HepG2 (cell line): ENCODE results near the gene SRC. TPM values are rescaled to one million over a fixed set of nuclear protein-coding genes. Genes with fewer than 3 reads are reported as not detected.

ENCODE experiments used
- ATAC-seq: fragments of 200-7000 bp; cut with Tn5 transposase; 3 replicates; pipeline ENCODE4 v1.9.1; 2020; ENCODE audit warnings: mild to moderate bottlenecking, moderate library complexity
- BruUV-seq: library from RNA; stranded (reverse); fragments of 400-500 nt; replicated peaks from 2 replicates; lab custom pipeline; 2021; lab: Mats Ljungman, UMichigan
- CTCF ChIA-PET: fragments of 300-600 bp; formaldehyde crosslinking; extraction: SDS; loops from one replicate; lab custom pipeline; 2021; ENCODE audit warnings: low total read pairs, inconsistent platforms, low intra/inter-chr PET ratio; lab: Yijun Ruan, JAX
- POLR2A ChIA-PET: fragments of 350-600 bp; sonication (Branson Sonifier 250); formaldehyde crosslinking; loops from one replicate; lab custom pipeline; 2020; ENCODE audit warnings: antibody characterized with exemption, inconsistent platforms; lab: Yijun Ruan, JAX
- DNase-seq: peaks from one replicate; pipeline ENCODE4 v3.0.0-alpha.2; 2015; ENCODE audit warnings: low spot score
- FAIRE-seq: peaks from 3 replicates; lab custom pipeline; 2011; peaks lifted over from hg19 to GRCh38; lab: Jason Lieb, UNC
- H2AFZ ChIP-seq: one replicate; pipeline ENCODE4 v1.6.1; 2011; ENCODE audit warnings: low read length, inconsistent platforms
- H3K27ac ChIP-seq: fragments of 300-600 bp; 3 replicates; pipeline ENCODE4 v1.8.0; 2011; ENCODE audit warnings: mixed run types, mild to moderate bottlenecking, mixed read lengths, low read length, inconsistent platforms; ENCODE audit not compliant: insufficient read depth; ENCODE audit errors: extremely low read length
- H3K27me3 ChIP-seq, 2 experiments: fragments of 200-600 bp in 1 of 2; 2 replicates in 1 of 2; 3 replicates in 1 of 2; pipeline versions ENCODE4 v1.6.0 to v1.8.0; 2011; ENCODE audit warnings: low read length in 2 of 2, mild to moderate bottlenecking in 2 of 2, moderate library complexity in 2 of 2, inconsistent platforms in 1 of 2; ENCODE audit not compliant: insufficient read depth in 2 of 2, control insufficient read depth in 1 of 2
- H3K36me3 ChIP-seq, 2 experiments: fragments of 200-600 bp in 1 of 2; replicated peaks in 1 of 2; 2 replicates in 1 of 2; 3 replicates in 1 of 2; pipeline versions ENCODE4 v1.5.1 to v1.8.0; 2011; ENCODE audit warnings: low read length in 2 of 2, inconsistent platforms in 1 of 2; ENCODE audit not compliant: insufficient read depth in 2 of 2, control insufficient read depth in 1 of 2
- H3K4me1 ChIP-seq: 2 replicates; pipeline ENCODE4 v1.5.1; 2012; ENCODE audit warnings: low read length, inconsistent platforms; ENCODE audit not compliant: insufficient read depth
- H3K4me2 ChIP-seq: 2 replicates; pipeline ENCODE4 v1.6.0; 2011; ENCODE audit warnings: low read depth, low read length, inconsistent platforms
- H3K4me3 ChIP-seq, 3 experiments: fragments of 200-600 bp in 1 of 3; sonication (generic), shearing (Covaris generic) in 1 of 3; replicated peaks in 1 of 3; 2 replicates each; pipeline ENCODE4 v1.5.1; 2011 to 2016; ENCODE audit warnings: low read length in 3 of 3, inconsistent platforms in 2 of 3, low read depth in 2 of 3, mild to moderate bottlenecking in 2 of 3, control low read depth in 1 of 3, mixed read lengths in 1 of 3; ENCODE audit not compliant: insufficient read depth in 1 of 3
- H3K79me2 ChIP-seq: one replicate; pipeline ENCODE4 v1.6.1; 2011; ENCODE audit warnings: low read length, inconsistent platforms; ENCODE audit not compliant: insufficient read depth
- H3K9ac ChIP-seq: 2 replicates; pipeline ENCODE4 v1.6.0; 2011; ENCODE audit warnings: mild to moderate bottlenecking, low read depth, low read length, inconsistent platforms; ENCODE audit not compliant: insufficient read depth
- H3K9me3 ChIP-seq: 2 replicates; pipeline ENCODE4 v1.5.1; 2012; ENCODE audit warnings: mild to moderate bottlenecking, low read length
- H4K20me1 ChIP-seq: 2 replicates; pipeline ENCODE4 v1.6.0; 2011; ENCODE audit warnings: inconsistent platforms, mild to moderate bottlenecking, low read length, moderate library complexity; ENCODE audit not compliant: insufficient read depth
- AGO2 ChIP-seq: fragments of 200-400 bp; formaldehyde crosslinking; optimal IDR thresholded peaks from 2 replicates; pipeline ENCODE3; 2017; ENCODE audit warnings: mild to moderate bottlenecking, low read depth, low read length, moderate library complexity
- BORCS8-MEF2B ChIP-seq: sonication (generic); formaldehyde crosslinking; IDR thresholded peaks from 2 replicates; pipeline ENCODE4 v1.8.0; 2022; ENCODE audit warnings: mild to moderate bottlenecking, missing genetic modification reagents
- CREB1 ChIP-seq, 2 experiments: fragments of 450-650 bp in 1 of 2; IDR thresholded peaks; 2 replicates each; pipeline ENCODE4 v1.6.1; 2016 to 2017; ENCODE audit warnings: control low read depth in 1 of 2, mild to moderate bottlenecking in 1 of 2, missing compliant biosample characterization in 1 of 2, missing genetic modification characterization in 1 of 2
- FOXA1 ChIP-seq, 2 experiments: fragments of 450-650 bp in 1 of 2; sonication (generic) in 1 of 2; formaldehyde crosslinking in 1 of 2; IDR thresholded peaks; 2 replicates each; pipeline versions ENCODE4 v1.4.0 to v1.6.1; 2016 to 2020; ENCODE audit warnings: missing genetic modification reagents in 1 of 2
- FOXO1 ChIP-seq: sonication (generic); formaldehyde crosslinking; IDR thresholded peaks from 2 replicates; pipeline ENCODE4 v1.4.0; 2020; ENCODE audit warnings: missing genetic modification reagents
- HNRNPLL ChIP-seq: fragments of 200-400 bp; formaldehyde crosslinking; IDR thresholded peaks from 2 replicates; pipeline ENCODE4 v1.6.1; 2017; ENCODE audit warnings: mild to moderate bottlenecking, low read depth, low read length; ENCODE audit not compliant: poor library complexity, severe bottlenecking
- POLR2AphosphoS5 ChIP-seq: IDR thresholded peaks from 2 replicates; pipeline ENCODE4 v1.6.1; 2012; ENCODE audit warnings: low read depth, low read length
- RBM22 ChIP-seq: fragments of 200-400 bp; formaldehyde crosslinking; optimal IDR thresholded peaks from 2 replicates; pipeline ENCODE3; 2017; ENCODE audit warnings: mild to moderate bottlenecking, low read length, moderate library complexity
- RFX1 ChIP-seq: fragments of 450-650 bp; IDR thresholded peaks from 2 replicates; pipeline ENCODE4 v1.6.1; 2017
- SALL1 ChIP-seq: sonication (generic); formaldehyde crosslinking; IDR thresholded peaks from 2 replicates; pipeline ENCODE4 v1.8.0; 2022; ENCODE audit warnings: mild to moderate bottlenecking, missing genetic modification reagents
- SATB2 ChIP-seq: sonication (generic); formaldehyde crosslinking; IDR thresholded peaks from 2 replicates; pipeline ENCODE4 v1.5.0; 2020; ENCODE audit warnings: missing genetic modification reagents
- U2AF2 ChIP-seq: fragments of 200-400 bp; formaldehyde crosslinking; IDR thresholded peaks from 2 replicates; pipeline ENCODE4 v1.6.1; 2017; ENCODE audit warnings: low read depth, mild to moderate bottlenecking, low read length
- XRCC5 ChIP-seq: fragments of 200-400 bp; formaldehyde crosslinking; optimal IDR thresholded peaks from 2 replicates; pipeline ENCODE3; 2017; ENCODE audit warnings: mild to moderate bottlenecking, low read length
- ZNF446 ChIP-seq: sonication (generic); formaldehyde crosslinking; IDR thresholded peaks from 2 replicates; pipeline ENCODE4 v1.5.0; 2020; ENCODE audit warnings: mild to moderate bottlenecking, missing genetic modification reagents
- WGBS: methylation state at CpG from one replicate; pipeline ENCODE4 v1.1.6; 2017; ENCODE audit warnings: low lambda C conversion rate; 5-methylcytosine and 5-hydroxymethylcytosine counted together
- in situ Hi-C: cut with HindIII; loops from 2 replicates; pipeline ENCODE4 v1.10.0; 2017; ENCODE audit warnings: low pct_unique_long_range_greater_than_20kb; ENCODE audit not compliant: extremely low pct_ligation_motif_present
- intact Hi-C: fragments of 100-400 bp; cut with micrococcal nuclease; formaldehyde crosslinking; loops from one replicate; pipeline ENCODE4 v1.10.0; 2022; ENCODE audit not compliant: unreplicated experiment
- polyA plus RNA-seq, 8 experiments: library from polyadenylated mRNA; depleted of rRNA in 3 of 8; stranded (reverse) in 7 of 8; unstranded in 1 of 8; fragments of >200 nt; fragmentation: Illumina TruSeq in 4 of 8; extraction: Trizol in 4 of 8; gene quantifications; 2 replicates each; pipeline versions ENCODE4 v1.2.1 to v1.2.3, GENCODE V29; 2011 to 2016; ENCODE audit warnings: low read depth in 4 of 8, missing spikeins in 1 of 8, mixed read lengths in 1 of 8; ENCODE audit not compliant: insufficient read depth in 1 of 8
- total RNA-seq, 5 experiments: library from RNA; depleted of rRNA; stranded (reverse); fragments of >200 nt; fragmentation: Illumina TruSeq; extraction: Trizol; gene quantifications; 2 replicates each; pipeline ENCODE4 v1.2.3, GENCODE V29; 2016; ENCODE audit warnings: low read depth in 1 of 5
- TF ChIP-seq, protein P1 (sequence below): sonication (generic); formaldehyde crosslinking; conservative IDR thresholded peaks from 2 replicates; pipeline ENCODE4 v1.4.0; 2020; ENCODE audit warnings: mild to moderate bottlenecking, missing genetic modification reagents, moderate library complexity
- TF ChIP-seq, protein P2 (sequence below): sonication (generic); IDR thresholded peaks from 2 replicates; pipeline ENCODE4 v1.6.1; 2016; ENCODE audit warnings: low read depth, borderline replicate concordance
- TF ChIP-seq, protein P3 (sequence below): sonication (generic); formaldehyde crosslinking; IDR thresholded peaks from 2 replicates; pipeline ENCODE4 v1.5.0; 2020; ENCODE audit warnings: missing genetic modification reagents, mild to moderate bottlenecking, borderline replicate concordance

The SRC gene
- total and polyA plus RNA-seq, 2 of the 13 experiments (the other 11 are each of a cell fraction or from before 2014, with no cell fraction given) = 54.7 to 192 TPM

DNA sequence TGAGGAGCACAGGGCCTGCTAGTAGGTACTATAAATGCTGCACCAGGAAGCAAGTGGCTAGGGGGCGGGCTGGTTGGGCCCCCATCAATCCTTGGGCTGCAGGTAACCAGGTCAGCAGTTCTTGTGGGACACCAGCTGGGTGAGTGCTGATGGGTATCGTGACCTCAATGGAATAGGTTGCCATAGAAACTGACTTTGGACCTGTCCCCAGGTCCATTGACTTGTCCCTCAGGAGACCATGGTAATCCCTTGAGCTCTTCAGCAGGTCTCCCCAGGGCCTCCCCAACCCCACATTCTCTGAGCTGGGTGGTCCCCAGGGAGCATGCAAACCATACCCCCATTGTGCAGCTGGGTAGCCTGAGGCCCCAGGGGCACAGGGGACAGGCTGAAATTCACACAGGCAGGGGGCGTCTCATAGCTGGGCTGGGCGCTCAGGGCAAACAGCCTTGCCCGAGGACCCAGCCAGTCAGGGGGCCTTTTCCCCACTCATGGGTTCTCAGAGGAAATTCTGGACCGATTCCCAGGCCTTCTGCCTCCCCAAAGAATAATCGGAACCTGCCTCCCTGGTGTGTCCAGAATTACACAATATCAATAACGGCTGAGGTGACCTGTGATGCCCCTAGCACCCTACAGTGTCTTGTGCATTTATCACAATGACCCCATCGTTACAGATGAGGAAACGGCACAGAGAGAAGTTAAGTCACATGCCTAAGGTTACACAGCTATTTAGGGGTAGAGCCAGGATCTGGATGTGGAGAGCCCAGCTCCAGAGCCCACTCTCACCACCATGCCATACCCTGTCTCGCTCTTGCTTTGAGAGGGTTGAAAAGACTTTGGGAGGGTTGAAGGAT is 35.9 kb downstream of the SRC start:
- 82% methylated on average over 10 of the region's 11 CpGs for WGBS
- no peak overlapping the region for H3K4me3 ChIP-seq
- no TSS peak for BruUV-seq
- no peak; the same call in 2 of the 3 replicates for ATAC-seq
- peak; percentile 63 for DNase-seq
- no peaks in the 10 kb centered on the region for H3K9me3 ChIP-seq
- ChIA-PET CTCF (no interaction called here), POLR2A (interaction anchor here (3.5 kb wide), 1 partner anchor 16 kb away, joined by 14 read pairs; no protein-coding TSS in a partner anchor)
- no peak overlapping the region for H2AFZ ChIP-seq
- intact Hi-C loops (loop anchor here (2.0 kb wide), 2 partner anchors 37 to 45 kb away; no protein-coding TSS in a partner anchor), in situ Hi-C loops (no loop called here)
- H3K27me3 ChIP-seq = no peaks in the 10 kb centered on the region
- FAIRE-seq = peak; percentile 28
- H3K4me1 ChIP-seq = peaks cover 46% of the 10 kb centered on the region
- peaks cover 40% of the 10 kb centered on the region for H4K20me1 ChIP-seq
- peaks cover 30% of the 10 kb centered on the region for H3K79me2 ChIP-seq
- peaks cover 31 to 61% of the 10 kb centered on the region in 2 experiments for H3K36me3 ChIP-seq
- H3K27ac ChIP-seq = peak overlapping the region; percentile 52
- H3K4me2 ChIP-seq = no peak overlapping the region; the same call in 1 of the 2 replicates
- H3K9ac ChIP-seq = no peak overlapping the region
- no peak for TF ChIP-seq FOXA1 (IDR thresholded peaks at IDR 0.05)
- TF ChIP-seq FOXA1 (CRISPR knock-in tag; IDR thresholded peaks at IDR 0.05) = no peak
- TF ChIP-seq, protein P1, sequence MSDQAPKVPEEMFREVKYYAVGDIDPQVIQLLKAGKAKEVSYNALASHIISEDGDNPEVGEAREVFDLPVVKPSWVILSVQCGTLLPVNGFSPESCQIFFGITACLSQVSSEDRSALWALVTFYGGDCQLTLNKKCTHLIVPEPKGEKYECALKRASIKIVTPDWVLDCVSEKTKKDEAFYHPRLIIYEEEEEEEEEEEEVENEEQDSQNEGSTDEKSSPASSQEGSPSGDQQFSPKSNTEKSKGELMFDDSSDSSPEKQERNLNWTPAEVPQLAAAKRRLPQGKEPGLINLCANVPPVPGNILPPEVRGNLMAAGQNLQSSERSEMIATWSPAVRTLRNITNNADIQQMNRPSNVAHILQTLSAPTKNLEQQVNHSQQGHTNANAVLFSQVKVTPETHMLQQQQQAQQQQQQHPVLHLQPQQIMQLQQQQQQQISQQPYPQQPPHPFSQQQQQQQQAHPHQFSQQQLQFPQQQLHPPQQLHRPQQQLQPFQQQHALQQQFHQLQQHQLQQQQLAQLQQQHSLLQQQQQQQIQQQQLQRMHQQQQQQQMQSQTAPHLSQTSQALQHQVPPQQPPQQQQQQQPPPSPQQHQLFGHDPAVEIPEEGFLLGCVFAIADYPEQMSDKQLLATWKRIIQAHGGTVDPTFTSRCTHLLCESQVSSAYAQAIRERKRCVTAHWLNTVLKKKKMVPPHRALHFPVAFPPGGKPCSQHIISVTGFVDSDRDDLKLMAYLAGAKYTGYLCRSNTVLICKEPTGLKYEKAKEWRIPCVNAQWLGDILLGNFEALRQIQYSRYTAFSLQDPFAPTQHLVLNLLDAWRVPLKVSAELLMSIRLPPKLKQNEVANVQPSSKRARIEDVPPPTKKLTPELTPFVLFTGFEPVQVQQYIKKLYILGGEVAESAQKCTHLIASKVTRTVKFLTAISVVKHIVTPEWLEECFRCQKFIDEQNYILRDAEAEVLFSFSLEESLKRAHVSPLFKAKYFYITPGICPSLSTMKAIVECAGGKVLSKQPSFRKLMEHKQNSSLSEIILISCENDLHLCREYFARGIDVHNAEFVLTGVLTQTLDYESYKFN (CRISPR knock-in tag) = peak; percentile 40
- peak; percentile 14 for TF ChIP-seq HNRNPLL
- no peak for TF ChIP-seq XRCC5
- no peak for TF ChIP-seq POLR2AphosphoS5
- TF ChIP-seq, protein P2, sequence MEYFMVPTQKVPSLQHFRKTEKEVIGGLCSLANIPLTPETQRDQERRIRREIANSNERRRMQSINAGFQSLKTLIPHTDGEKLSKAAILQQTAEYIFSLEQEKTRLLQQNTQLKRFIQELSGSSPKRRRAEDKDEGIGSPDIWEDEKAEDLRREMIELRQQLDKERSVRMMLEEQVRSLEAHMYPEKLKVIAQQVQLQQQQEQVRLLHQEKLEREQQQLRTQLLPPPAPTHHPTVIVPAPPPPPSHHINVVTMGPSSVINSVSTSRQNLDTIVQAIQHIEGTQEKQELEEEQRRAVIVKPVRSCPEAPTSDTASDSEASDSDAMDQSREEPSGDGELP = peak; percentile 66; the same call in 1 of the 2 replicates
- TF ChIP-seq RFX1 = peak; percentile 67
- TF ChIP-seq SALL1 (CRISPR knock-in tag) = peak; percentile 25; the same call in 1 of the 2 replicates
- TF ChIP-seq AGO2 = peak; percentile 35
- peak; percentile 57; the same call in 1 of the 2 replicates for TF ChIP-seq BORCS8-MEF2B
- TF ChIP-seq FOXO1 = 0 out of 2 replicates have a peak, but pooled peaks have one; percentile 8
- TF ChIP-seq ZNF446 (CRISPR knock-in tag) = no peak
- peak; percentile 51 for TF ChIP-seq RBM22
- no peak for TF ChIP-seq U2AF2
- TF ChIP-seq CREB1 (IDR thresholded peaks at IDR 0.05) = no peak
- peak; percentile 37; the same call in 1 of the 2 replicates for TF ChIP-seq CREB1 (CRISPR knock-in tag; IDR thresholded peaks at IDR 0.05)
- TF ChIP-seq, protein P3, sequence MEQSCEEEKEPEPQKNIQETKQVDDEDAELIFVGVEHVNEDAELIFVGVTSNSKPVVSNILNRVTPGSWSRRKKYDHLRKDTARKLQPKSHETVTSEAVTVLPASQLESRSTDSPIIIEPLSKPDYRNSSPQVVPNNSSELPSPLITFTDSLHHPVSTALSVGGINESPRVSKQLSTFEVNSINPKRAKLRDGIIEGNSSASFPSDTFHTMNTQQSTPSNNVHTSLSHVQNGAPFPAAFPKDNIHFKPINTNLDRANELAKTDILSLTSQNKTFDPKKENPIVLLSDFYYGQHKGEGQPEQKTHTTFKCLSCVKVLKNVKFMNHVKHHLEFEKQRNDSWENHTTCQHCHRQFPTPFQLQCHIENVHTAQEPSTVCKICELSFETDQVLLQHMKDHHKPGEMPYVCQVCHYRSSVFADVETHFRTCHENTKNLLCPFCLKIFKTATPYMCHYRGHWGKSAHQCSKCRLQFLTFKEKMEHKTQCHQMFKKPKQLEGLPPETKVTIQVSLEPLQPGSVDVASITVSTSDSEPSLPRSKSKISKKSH (CRISPR knock-in tag) = 0 out of 2 replicates have a peak, but pooled peaks have one; percentile 41
- TF ChIP-seq SATB2 (CRISPR knock-in tag) = no peak
